ENCODE results near the gene SLC4A8.

DNA sequence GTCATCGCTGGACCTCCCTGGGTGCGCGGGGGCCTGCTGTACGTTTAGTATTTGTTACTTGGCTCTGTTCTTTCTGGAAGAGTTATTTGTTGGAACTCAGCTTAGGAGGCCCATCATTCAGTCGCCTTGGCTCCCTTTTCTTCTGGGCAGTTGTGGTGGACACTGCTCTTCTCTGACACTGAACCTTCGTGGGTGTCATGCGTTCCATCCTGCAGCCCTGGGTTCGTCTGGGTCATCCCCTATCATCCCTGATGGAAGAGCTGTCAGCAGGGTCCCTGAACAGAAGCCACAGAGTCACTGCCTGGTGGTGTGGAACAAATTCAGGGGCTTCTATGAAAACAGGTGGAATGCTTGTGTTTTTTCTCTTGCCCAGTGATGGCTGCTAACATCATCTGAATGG lies 113.5 kb downstream of the SLC4A8 start:
- TF ChIP-seq, protein P1, sequence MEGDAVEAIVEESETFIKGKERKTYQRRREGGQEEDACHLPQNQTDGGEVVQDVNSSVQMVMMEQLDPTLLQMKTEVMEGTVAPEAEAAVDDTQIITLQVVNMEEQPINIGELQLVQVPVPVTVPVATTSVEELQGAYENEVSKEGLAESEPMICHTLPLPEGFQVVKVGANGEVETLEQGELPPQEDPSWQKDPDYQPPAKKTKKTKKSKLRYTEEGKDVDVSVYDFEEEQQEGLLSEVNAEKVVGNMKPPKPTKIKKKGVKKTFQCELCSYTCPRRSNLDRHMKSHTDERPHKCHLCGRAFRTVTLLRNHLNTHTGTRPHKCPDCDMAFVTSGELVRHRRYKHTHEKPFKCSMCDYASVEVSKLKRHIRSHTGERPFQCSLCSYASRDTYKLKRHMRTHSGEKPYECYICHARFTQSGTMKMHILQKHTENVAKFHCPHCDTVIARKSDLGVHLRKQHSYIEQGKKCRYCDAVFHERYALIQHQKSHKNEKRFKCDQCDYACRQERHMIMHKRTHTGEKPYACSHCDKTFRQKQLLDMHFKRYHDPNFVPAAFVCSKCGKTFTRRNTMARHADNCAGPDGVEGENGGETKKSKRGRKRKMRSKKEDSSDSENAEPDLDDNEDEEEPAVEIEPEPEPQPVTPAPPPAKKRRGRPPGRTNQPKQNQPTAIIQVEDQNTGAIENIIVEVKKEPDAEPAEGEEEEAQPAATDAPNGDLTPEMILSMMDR (IDR thresholded peaks at IDR 0.05 in 2 of 3, conservative IDR thresholded peaks at IDR 0.05 in 1 of 3; ENCODE audit: borderline replicate concordance in 1 of 3, insufficient read depth in 1 of 3, low read depth in 2 of 3, low read length in 2 of 3) = no peak
- no peak for TF ChIP-seq POLR2A (IDR thresholded peaks at IDR 0.05; ENCODE audit: borderline replicate concordance, extremely low read depth, insufficient read depth, insufficient read length)
- TF ChIP-seq EZH2 (IDR thresholded peaks at IDR 0.05) = no peak
- no peak for TF ChIP-seq TCF7L2 (IDR thresholded peaks at IDR 0.05; ENCODE audit: borderline replicate concordance, extremely low read depth, insufficient read depth, insufficient read length)
- TF ChIP-seq, protein P2, sequence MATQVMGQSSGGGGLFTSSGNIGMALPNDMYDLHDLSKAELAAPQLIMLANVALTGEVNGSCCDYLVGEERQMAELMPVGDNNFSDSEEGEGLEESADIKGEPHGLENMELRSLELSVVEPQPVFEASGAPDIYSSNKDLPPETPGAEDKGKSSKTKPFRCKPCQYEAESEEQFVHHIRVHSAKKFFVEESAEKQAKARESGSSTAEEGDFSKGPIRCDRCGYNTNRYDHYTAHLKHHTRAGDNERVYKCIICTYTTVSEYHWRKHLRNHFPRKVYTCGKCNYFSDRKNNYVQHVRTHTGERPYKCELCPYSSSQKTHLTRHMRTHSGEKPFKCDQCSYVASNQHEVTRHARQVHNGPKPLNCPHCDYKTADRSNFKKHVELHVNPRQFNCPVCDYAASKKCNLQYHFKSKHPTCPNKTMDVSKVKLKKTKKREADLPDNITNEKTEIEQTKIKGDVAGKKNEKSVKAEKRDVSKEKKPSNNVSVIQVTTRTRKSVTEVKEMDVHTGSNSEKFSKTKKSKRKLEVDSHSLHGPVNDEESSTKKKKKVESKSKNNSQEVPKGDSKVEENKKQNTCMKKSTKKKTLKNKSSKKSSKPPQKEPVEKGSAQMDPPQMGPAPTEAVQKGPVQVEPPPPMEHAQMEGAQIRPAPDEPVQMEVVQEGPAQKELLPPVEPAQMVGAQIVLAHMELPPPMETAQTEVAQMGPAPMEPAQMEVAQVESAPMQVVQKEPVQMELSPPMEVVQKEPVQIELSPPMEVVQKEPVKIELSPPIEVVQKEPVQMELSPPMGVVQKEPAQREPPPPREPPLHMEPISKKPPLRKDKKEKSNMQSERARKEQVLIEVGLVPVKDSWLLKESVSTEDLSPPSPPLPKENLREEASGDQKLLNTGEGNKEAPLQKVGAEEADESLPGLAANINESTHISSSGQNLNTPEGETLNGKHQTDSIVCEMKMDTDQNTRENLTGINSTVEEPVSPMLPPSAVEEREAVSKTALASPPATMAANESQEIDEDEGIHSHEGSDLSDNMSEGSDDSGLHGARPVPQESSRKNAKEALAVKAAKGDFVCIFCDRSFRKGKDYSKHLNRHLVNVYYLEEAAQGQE (IDR thresholded peaks at IDR 0.05; ENCODE audit: low read depth) = no peak
- TF ChIP-seq SP1 (IDR thresholded peaks at IDR 0.05; ENCODE audit: low read depth) = no peak
- TF ChIP-seq, protein P3, sequence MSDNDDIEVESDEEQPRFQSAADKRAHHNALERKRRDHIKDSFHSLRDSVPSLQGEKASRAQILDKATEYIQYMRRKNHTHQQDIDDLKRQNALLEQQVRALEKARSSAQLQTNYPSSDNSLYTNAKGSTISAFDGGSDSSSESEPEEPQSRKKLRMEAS (IDR thresholded peaks at IDR 0.05) = no peak
- no peak for TF ChIP-seq JUND (IDR thresholded peaks at IDR 0.05)
- TF ChIP-seq, protein P4, sequence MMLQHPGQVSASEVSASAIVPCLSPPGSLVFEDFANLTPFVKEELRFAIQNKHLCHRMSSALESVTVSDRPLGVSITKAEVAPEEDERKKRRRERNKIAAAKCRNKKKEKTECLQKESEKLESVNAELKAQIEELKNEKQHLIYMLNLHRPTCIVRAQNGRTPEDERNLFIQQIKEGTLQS (IDR thresholded peaks at IDR 0.05) = no peak
- TF ChIP-seq EZH2phosphoT487 (IDR thresholded peaks at IDR 0.05; ENCODE audit: borderline replicate concordance) = no peak

Measured in HCT116 (cell line).